Activated CD4-positive, alpha-beta T cell treated with anti-CD3 and anti-CD28 coated beads for 36 hours (primary cell): Measurements from ENCODE around the gene PCSK6. TPM values are rescaled to one million over a fixed set of nuclear protein-coding genes. Genes with fewer than 3 reads are reported as not detected.

Source experiments
- ATAC-seq: fragments of 200-7000 bp; cut with Tn5 transposase; one replicate; pipeline ENCODE4 v1.10.0; 2021; ENCODE audit warnings: mild to moderate bottlenecking, moderate library complexity
- CTCF ChIA-PET: fragments of 350-600 bp; sonication (Branson Sonifier 250); formaldehyde crosslinking; loops from one replicate; lab custom pipeline; 2021; ENCODE audit warnings: antibody characterized with exemption; lab: Charles Lee
- POLR2A ChIA-PET: fragments of 350-600 bp; sonication (Branson Sonifier 250); formaldehyde crosslinking; loops from one replicate; lab custom pipeline; 2021; ENCODE audit warnings: antibody characterized with exemption, inconsistent platforms; lab: Charles Lee
- DNase-seq: peaks from one replicate; pipeline ENCODE4 v3.0.0-alpha.2; 2020
- H3K27ac Mint-ChIP-seq: one replicate; pipeline ENCODE4 v1.8.0; 2021; ENCODE audit warnings: mixed read lengths
- H3K27me3 Mint-ChIP-seq: one replicate; pipeline ENCODE4 v1.8.0; 2021; ENCODE audit warnings: mixed read lengths
- H3K36me3 Mint-ChIP-seq: one replicate; pipeline ENCODE4 v1.8.0; 2021; ENCODE audit warnings: low read depth, mixed read lengths
- H3K4me1 Mint-ChIP-seq: one replicate; pipeline ENCODE4 v1.8.0; 2021; ENCODE audit warnings: mixed read lengths
- H3K4me3 Mint-ChIP-seq: one replicate; pipeline ENCODE4 v1.8.0; 2021; ENCODE audit warnings: mild to moderate bottlenecking, moderate library complexity, mixed read lengths
- H3K9me3 Mint-ChIP-seq: one replicate; pipeline ENCODE4 v1.8.0; 2021; ENCODE audit warnings: low read depth, mixed read lengths
- intact Hi-C, 2 experiments: fragments of 100-400 bp; cut with DNase I in 1 of 2; cut with micrococcal nuclease in 1 of 2; formaldehyde crosslinking; loops; one replicate each; pipeline versions ENCODE4 v1.14.2 to v1.15.1; 2022 to 2024; cut with DNase I, micrococcal nuclease
- total RNA-seq, 2 experiments: library from RNA; stranded (reverse); gene quantifications; one replicate each; pipeline ENCODE4 v1.2.3, GENCODE V29; 2021

The PCSK6 gene
- total RNA-seq, 2 experiments from 2014 or later: 0.75 to 0.95 TPM

DNA sequence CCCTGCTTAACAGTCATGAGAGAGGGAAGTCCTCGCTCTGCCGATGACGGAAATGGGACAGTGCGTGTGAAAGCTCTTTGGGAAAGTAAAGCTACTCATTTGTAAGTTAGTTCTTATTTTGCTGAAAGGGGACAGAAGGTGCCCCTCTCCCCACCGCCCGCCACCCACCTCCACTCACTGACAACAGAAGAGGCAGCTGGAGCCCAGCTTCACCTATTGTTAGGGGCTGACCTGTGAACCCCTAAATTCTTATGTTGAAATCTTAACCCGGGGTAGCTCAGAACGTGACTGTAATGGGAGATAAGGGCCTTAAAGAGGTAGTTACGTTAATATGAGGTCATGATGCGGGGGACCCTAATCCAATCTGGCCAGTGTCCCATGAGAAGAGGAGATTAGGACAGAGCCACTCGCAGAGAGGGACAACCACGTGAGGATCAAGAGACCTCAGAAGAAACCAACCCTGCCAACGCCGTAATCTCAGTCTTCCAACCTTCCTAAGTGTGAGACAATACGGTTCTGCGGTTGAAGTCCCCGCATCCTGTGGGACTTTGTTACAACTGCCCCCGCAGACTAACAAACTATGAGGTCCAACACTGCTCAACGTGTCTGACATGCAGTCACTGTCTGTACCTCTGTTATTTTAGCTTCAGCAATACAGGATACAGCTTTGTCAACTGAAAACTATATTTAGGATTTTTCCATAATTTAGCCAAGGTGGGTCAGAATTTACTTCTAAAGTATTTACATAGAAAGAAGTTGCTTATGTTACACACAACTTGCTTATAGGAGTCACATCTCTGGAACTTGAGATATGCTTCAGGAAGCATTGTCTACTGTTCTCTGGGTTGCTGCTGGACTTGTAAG is 51.7 kb downstream of the PCSK6 start:
- Mint-ChIP-seq H3K27me3 (peaks cover 11% of the 10 kb centered on the region), H3K9me3 (no peaks in the 10 kb centered on the region), H3K4me3 (no peak overlapping the region), H3K36me3 (no peaks in the 10 kb centered on the region), H3K4me1 (no peaks in the 10 kb centered on the region), H3K27ac (no peak overlapping the region)
- POLR2A ChIA-PET: no interaction called here
- no peak for ATAC-seq
- CTCF ChIA-PET: interaction anchor here (0.6 to 1.1 kb wide), 2 partner anchors 184 to 205 kb away, joined by 3 read pairs; no protein-coding TSS in a partner anchor
- intact Hi-C loops: no loop called here
- no peak for DNase-seq

- H3K9me3 Mint-ChIP-seq: no peaks in the 10 kb centered on the region
- CTCF ChIA-PET: interaction anchor here (0.6 to 1.1 kb wide), 2 partner anchors 185 to 206 kb away, joined by 3 read pairs; no protein-coding TSS in a partner anchor
- no peaks in the 10 kb centered on the region for H3K36me3 Mint-ChIP-seq
- no peak overlapping the region for H3K4me3 Mint-ChIP-seq
- intact Hi-C loops: no loop called here
- peaks cover 10% of the 10 kb centered on the region for H3K27me3 Mint-ChIP-seq
- ATAC-seq: no peak
- POLR2A ChIA-PET: no interaction called here
- no peak overlapping the region for H3K27ac Mint-ChIP-seq
- DNase-seq: no peak
- H3K4me1 Mint-ChIP-seq: no peaks in the 10 kb centered on the region
Observed at GRCh38 chr15:101437209-101437608, 52.3 kb downstream of the PCSK6 start.

DNA sequence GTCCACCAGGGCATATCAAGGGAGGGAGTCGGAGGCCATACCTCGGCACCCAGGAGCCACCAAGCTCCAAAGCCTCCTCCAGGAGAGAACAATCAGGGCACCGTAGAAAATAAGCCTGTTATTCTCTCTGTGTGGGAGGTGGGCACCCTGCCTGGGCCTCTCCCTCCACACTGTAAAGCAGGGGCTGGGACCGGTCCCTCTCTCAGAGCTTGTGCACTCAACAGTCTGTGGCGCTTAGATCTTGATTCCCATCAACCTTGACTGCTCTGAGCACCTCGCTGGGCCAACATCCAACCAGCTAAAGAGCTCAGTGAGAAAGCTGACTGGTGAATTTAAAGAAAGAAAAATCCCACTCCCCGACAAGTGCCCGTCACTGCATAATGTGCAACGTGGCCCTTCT is 53.0 kb downstream of the PCSK6 start:
- intact Hi-C loops: no loop called here
- Mint-ChIP-seq H3K27me3 (peaks cover 7% of the 10 kb centered on the region), H3K4me1 (no peaks in the 10 kb centered on the region), H3K36me3 (no peaks in the 10 kb centered on the region), H3K9me3 (no peaks in the 10 kb centered on the region), H3K27ac (no peak overlapping the region), H3K4me3 (no peak overlapping the region)
- CTCF ChIA-PET: no interaction called here
- POLR2A ChIA-PET: no interaction called here
- ATAC-seq (no peak), DNase-seq (no peak)

GRCh38 chr15:101435761-101436160 is 53.7 kb downstream of the PCSK6 start:
- no peaks in the 10 kb centered on the region for H3K4me1 Mint-ChIP-seq
- POLR2A ChIA-PET: no interaction called here
- ATAC-seq (no peak), DNase-seq (no peak)
- H3K4me3 Mint-ChIP-seq: no peak overlapping the region
- H3K27me3 Mint-ChIP-seq: peaks cover 7% of the 10 kb centered on the region
- H3K9me3 Mint-ChIP-seq: no peaks in the 10 kb centered on the region
- intact Hi-C loops: no loop called here
- CTCF ChIA-PET: no interaction called here
- no peak overlapping the region for H3K27ac Mint-ChIP-seq
- H3K36me3 Mint-ChIP-seq: no peaks in the 10 kb centered on the region

- no peaks in the 10 kb centered on the region for H3K36me3 Mint-ChIP-seq
- CTCF ChIA-PET: interaction anchor here (0.5 kb wide), 1 partner anchor 25 kb away, joined by 4 read pairs; no protein-coding TSS in a partner anchor
Observed at GRCh38 chr15:101434032-101434920, 55.2 kb downstream of the PCSK6 start.

GRCh38 chr15:101433396-101433795 is 56.1 kb downstream of the PCSK6 start:
- H3K9me3 Mint-ChIP-seq: no peaks in the 10 kb centered on the region
- CTCF ChIA-PET: interaction anchor here (0.5 kb wide), 1 partner anchor 26 kb away, joined by 4 read pairs; no protein-coding TSS in a partner anchor
- intact Hi-C loops: no loop called here
- ATAC-seq (no peak), DNase-seq (no peak)
- no peak overlapping the region for H3K27ac Mint-ChIP-seq
- no peaks in the 10 kb centered on the region for H3K4me1 Mint-ChIP-seq
- no peaks in the 10 kb centered on the region for H3K36me3 Mint-ChIP-seq
- H3K4me3 Mint-ChIP-seq: no peak overlapping the region
- POLR2A ChIA-PET: no interaction called here
- H3K27me3 Mint-ChIP-seq: no peaks in the 10 kb centered on the region

More at GRCh38 chr15:101434032-101434920, 55.2 kb downstream of the PCSK6 start:
- no peaks in the 10 kb centered on the region for H3K4me1 Mint-ChIP-seq
- H3K4me3 Mint-ChIP-seq: no peak overlapping the region
- H3K9me3 Mint-ChIP-seq: no peaks in the 10 kb centered on the region
- no peak overlapping the region for H3K27ac Mint-ChIP-seq
- intact Hi-C loops: no loop called here
- peaks cover 3% of the 10 kb centered on the region for H3K27me3 Mint-ChIP-seq
- POLR2A ChIA-PET: no interaction called here
- no peak for DNase-seq
- no peak for ATAC-seq

DNA sequence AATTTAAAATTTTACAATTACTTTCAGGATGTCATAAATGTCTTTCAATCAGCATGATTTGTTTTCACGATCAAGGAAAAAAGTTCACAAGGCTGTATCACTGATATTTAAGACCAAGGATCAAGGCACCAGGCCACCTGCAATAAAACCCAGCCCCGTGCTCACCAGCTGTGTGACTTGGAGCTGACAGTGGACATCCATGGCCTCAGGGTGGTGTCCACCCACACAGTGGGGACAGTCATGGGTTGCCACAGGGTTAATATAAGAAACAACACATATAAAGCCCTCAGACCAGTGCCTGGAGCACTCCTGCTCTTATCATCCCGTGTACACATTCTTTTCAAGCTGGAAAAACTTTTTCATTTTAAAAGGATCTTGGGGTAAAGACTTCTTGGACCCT is 56.5 kb downstream of the PCSK6 start:
- H3K4me3 Mint-ChIP-seq: no peak overlapping the region
- no peak overlapping the region for H3K27ac Mint-ChIP-seq
- H3K27me3 Mint-ChIP-seq: no peaks in the 10 kb centered on the region
- intact Hi-C loops: no loop called here
- no peaks in the 10 kb centered on the region for H3K36me3 Mint-ChIP-seq
- H3K4me1 Mint-ChIP-seq: no peaks in the 10 kb centered on the region
- CTCF ChIA-PET: no interaction called here
- no peak for DNase-seq
- H3K9me3 Mint-ChIP-seq: no peaks in the 10 kb centered on the region
- ATAC-seq: no peak
- POLR2A ChIA-PET: no interaction called here

DNA sequence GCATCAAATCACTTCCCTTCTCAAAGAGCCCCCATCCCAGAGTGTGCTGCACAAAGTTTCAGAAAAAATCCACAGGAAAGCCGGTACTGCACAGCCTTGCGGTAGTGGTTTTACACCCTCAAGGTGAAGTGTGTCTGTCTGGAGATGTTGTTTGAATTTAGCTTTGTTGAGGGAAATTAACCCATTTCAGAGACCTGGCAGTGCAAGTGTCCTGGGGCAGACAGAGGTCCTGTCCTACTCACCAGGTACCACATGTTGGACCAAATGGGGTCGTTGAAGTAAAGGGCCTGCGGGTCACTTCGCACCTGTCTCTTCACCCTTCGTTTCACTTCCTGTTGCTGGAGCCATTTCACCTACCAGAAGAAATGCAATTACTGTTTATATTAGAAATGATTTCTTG is 57.8 kb downstream of the PCSK6 start:
- intact Hi-C loops: no loop called here
- POLR2A ChIA-PET: no interaction called here
- no peak for ATAC-seq
- H3K27ac Mint-ChIP-seq: no peak overlapping the region
- H3K36me3 Mint-ChIP-seq: no peaks in the 10 kb centered on the region
- H3K27me3 Mint-ChIP-seq: no peaks in the 10 kb centered on the region
- CTCF ChIA-PET: no interaction called here
- DNase-seq: no peak
- no peaks in the 10 kb centered on the region for H3K9me3 Mint-ChIP-seq
- H3K4me3 Mint-ChIP-seq: no peak overlapping the region
- no peaks in the 10 kb centered on the region for H3K4me1 Mint-ChIP-seq

DNA sequence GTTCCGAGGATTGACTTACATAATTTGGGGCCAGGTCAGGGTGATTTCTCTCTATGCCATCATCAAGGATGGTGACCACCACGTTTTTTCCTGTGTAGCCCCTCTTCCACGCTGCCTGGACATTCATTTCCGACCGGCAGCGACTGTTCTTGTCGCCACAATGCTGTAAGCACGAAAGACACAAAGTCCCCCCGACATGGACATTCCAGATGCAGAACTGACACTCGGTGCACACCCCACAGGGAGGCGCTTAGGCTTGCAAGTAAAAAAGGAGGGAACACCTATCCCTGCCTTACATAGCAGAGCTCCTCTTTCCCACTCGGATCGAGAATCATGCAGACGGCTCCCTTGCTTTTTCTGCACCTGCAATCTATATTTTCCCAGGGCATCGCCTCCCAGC is 58.2 kb downstream of the PCSK6 start:
- POLR2A ChIA-PET: no interaction called here
- intact Hi-C loops: no loop called here

GRCh38 chr15:101429646-101430045 is 59.9 kb downstream of the PCSK6 start:
- CTCF ChIA-PET: no interaction called here
- Mint-ChIP-seq H3K9me3 (no peaks in the 10 kb centered on the region), H3K4me1 (no peaks in the 10 kb centered on the region), H3K4me3 (no peak overlapping the region), H3K36me3 (no peaks in the 10 kb centered on the region), H3K27me3 (no peaks in the 10 kb centered on the region), H3K27ac (no peak overlapping the region)
- DNase-seq (no peak), ATAC-seq (no peak)
- intact Hi-C loops: no loop called here
- POLR2A ChIA-PET: no interaction called here

More for the DNA sequence above, 58.2 kb downstream of the PCSK6 start:
- Mint-ChIP-seq H3K27me3 (no peaks in the 10 kb centered on the region), H3K36me3 (no peaks in the 10 kb centered on the region), H3K4me3 (no peak overlapping the region), H3K27ac (no peak overlapping the region), H3K4me1 (no peaks in the 10 kb centered on the region), H3K9me3 (no peaks in the 10 kb centered on the region)
- no peak for DNase-seq
- CTCF ChIA-PET: no interaction called here
- no peak for ATAC-seq

DNA sequence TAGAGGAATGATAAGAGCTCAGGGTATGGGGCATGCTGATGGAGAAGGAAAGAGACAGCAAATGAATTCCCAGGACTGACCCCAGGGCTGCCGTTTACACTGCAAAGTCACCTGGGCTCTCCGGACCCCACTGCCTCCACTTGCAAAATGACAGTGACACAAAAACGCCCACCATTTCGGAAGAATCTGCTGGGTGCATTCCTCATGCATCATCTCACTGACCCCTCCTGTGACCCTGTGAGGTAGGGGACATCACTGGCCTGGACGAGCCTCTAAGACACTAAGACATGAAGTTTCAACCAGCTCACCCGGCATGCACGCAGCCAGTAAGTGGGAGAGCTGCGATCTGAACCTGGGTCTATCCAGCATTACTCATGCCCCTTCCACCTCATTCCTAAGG is 60.3 kb downstream of the PCSK6 start:
- no peaks in the 10 kb centered on the region for H3K9me3 Mint-ChIP-seq
- H3K4me3 Mint-ChIP-seq: no peak overlapping the region
- H3K27ac Mint-ChIP-seq: no peak overlapping the region
- ChIA-PET POLR2A (interaction anchor here (0.6 kb wide), 1 partner anchor 30 kb away, joined by 3 read pairs; no protein-coding TSS in a partner anchor), CTCF (no interaction called here)
- H3K4me1 Mint-ChIP-seq: no peaks in the 10 kb centered on the region
- no peaks in the 10 kb centered on the region for H3K36me3 Mint-ChIP-seq
- intact Hi-C loops: no loop called here
- ATAC-seq: no peak
- DNase-seq: no peak
- no peaks in the 10 kb centered on the region for H3K27me3 Mint-ChIP-seq
